ENCODE data around the gene CFAP65.

CFAP65 gene

DNA sequence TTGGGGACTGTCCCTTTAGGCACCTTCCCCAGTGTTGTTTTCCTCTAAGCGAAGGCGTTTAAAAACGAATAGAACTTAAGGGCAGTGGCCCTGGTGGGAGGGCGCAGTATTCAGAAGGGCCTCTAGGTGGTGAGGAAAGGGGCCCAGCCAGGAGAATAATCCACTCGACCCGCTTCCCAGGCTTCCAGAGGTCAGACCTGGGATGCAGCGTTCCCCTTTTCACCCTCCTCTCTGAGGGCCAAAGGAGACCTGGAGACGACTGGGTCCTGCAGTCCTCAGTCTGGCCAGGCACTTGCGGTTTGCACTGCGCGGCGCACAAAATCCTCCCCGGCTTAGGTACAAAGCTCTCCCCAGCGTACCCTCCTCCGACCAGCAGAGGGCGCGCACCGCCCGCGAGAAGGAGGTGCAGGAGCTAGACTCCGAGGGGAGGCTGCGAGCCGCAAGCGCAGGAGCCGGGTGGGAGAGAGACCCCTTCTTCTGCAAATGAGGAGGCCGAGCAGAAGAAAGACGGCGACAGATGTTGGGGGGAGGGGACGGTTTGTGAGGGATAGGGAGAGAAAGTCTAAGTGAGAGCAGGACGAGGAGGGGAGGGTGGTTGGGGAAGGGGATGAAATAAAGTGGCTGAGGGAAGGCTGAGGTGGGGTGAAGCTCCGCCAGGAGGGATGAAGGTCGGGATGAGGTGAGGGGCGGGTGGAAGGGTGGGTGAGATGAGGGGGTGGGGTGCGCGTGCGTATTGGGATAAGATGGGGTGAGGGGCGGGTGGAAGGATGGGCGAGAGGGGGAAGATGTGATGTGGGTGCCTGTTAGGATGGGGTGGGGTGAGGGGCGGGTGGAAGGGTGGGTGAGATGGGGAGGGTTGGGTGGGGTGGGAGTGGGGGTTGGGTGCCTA is 61.2 kb downstream of the CFAP65 start:
- DNase-seq, result peak in 47 of 56 donors; percentile 9 to 82 (median 46)

GRCh38 chr2:218975060-218975777 is 66.1 kb downstream of the CFAP65 start:
- DNase-seq, result no peak

DNA sequence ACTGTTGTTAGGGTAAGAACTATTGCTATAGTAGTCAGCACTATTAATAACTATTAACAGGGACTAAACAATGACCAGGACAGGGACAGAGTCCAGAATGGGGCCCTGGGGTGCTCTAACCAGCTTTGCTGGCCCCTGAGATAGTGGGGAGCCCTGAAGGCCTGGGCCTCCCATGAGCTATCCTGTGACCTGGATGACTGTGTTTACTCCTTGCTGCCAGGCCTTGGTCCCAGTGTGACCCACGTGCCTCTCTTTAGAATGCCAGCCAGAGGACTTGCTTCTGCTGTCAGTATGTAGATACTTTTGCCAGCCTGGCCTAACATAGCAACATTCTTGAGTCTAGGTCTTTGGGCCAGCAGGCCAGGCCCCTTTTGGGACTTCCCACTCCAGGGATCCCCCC is 70.4 kb downstream of the CFAP65 start:
- no peak for DNase-seq

- peak in 8 of 56 donors; percentile 5 to 48 (median 26) for DNase-seq
Measured at GRCh38 chr2:218964041-218964771, 77.1 kb downstream of the CFAP65 start.

- DNase-seq, result no peak
Measured at GRCh38 chr2:218963601-218964000, 77.7 kb downstream of the CFAP65 start.

DNA sequence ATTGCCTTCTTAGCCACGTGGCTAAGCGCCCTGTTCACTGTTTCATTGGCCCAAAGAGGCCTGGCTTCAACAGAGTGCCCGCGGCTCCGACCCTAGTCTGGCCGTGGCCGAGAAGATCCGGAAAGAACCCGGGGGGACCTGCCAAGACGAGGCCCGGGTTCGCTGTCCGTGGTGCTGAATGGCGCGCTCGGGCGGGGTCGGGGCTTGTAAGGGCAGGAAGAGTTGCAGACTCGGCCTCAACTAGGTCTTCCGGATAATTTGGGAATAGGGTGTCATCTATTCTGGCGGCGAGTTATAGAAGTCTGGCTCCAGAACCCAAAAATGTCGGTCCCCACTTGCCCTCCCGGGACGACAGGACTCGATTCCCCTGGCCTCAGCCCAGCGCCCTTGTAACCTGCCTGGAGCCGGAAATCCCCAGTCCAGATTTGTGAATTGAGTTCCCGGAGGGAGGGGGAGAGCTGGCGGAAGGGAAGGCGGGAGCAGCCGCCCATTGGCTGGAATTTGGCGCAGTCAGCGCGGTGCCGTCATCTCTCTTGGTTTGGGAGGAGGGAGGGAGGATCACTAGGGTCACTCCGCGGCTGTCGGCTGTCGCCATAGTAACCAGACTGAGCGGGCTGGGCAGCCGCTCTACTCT is 78.3 kb downstream of the CFAP65 start:
- DNase-seq, result peak in 43 of 56 donors; percentile 12 to 79 (median 52)

DNA sequence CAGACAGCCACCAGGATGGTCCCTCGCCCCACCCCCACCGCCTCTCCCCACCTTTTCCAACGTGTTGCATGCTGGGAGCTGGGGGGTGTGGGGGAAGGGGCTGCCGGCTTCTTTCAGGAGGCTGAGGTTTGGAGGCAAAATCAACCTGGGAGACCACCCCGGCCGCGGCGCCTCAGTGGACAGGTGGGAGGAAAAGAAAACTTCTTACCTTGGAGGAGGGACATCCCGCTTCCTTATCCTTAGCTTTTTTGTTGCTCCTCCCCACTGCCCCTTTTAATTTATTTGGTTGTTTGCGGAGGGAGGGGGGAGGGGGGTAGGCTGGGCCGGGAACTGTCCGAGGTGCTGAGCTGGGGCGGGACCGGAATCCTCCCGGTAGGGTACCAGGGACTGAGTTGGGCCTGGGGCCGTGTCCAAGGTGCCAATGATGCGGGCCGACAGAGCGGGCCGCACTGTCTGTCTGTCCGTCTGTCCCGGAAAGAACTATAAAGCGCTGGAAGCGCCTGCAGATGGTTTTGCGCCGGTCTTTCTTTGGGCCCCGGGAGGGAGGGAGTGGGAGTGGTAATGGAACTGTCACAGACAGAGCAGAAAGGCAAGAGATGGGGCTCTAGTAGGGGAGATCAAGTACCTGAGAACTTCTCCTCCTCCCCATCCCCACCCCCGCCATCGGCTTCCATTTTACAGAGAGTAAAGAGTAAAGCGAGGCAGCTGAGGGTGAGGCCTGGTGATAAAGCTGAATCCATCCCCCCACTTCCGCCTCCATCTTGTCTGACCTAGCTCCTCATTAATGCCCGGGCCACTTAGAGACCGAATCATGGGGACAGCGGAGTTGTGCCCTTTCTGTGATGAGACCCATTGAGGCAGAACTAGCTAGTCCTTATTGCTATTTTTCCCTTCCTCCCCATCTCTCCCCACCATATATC is 79.4 kb downstream of the CFAP65 start:
- DNase-seq, result no peak

DNA sequence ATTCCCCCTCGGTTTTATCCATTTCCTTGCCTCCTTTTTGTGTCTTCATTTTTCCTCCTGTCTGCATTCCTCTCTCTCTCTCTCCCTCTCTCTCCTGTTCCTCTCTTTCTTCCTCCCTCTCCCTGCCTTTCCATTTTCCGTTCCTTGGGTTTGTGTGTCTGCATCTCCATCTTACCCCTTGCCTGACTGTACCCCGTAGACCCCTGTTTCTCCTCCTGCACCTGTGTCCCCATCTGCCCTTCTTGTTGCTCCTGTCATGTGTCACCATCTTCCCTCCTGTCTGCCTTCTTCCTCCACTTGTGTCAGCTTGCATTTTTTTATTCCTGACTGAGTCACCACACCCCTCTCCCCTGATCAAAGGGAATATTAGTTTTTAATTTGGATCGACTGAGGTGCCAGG is 80.1 kb downstream of the CFAP65 start:
- DNase-seq, result no peak

DNA sequence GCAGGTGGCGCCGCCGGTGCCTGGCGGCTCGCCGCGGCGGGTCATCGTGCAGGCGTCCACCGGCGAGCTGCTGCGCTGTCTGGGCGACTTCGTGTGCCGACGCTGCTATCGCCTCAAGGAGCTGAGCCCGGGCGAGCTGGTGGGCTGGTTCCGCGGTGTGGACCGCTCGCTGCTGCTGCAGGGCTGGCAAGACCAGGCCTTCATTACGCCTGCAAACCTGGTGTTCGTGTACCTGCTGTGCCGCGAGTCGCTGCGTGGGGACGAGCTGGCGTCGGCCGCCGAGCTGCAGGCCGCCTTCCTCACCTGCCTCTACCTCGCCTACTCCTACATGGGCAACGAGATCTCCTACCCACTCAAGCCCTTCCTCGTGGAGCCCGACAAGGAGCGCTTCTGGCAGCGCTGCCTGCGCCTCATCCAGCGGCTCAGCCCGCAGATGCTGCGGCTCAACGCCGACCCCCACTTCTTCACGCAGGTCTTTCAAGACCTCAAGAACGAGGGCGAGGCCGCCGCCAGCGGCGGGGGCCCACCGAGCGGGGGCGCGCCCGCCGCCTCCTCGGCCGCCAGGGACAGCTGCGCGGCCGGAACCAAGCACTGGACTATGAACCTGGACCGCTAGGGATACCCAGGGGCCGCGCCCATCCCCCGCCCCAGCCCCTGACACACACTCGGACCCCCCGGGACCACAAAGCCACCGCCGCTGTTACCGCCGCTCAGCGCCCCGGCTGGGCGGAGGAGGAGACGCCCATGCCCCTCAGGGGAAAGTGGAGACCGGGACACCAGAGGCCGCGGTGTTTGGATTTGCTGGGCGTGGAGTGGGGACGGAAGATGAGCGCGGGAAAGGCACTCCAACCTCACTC is 80.8 kb downstream of the CFAP65 start:
- no peak for DNase-seq

GRCh38 chr2:218959761-218960308 is 81.5 kb downstream of the CFAP65 start:
- DNase-seq, result no peak

DNA sequence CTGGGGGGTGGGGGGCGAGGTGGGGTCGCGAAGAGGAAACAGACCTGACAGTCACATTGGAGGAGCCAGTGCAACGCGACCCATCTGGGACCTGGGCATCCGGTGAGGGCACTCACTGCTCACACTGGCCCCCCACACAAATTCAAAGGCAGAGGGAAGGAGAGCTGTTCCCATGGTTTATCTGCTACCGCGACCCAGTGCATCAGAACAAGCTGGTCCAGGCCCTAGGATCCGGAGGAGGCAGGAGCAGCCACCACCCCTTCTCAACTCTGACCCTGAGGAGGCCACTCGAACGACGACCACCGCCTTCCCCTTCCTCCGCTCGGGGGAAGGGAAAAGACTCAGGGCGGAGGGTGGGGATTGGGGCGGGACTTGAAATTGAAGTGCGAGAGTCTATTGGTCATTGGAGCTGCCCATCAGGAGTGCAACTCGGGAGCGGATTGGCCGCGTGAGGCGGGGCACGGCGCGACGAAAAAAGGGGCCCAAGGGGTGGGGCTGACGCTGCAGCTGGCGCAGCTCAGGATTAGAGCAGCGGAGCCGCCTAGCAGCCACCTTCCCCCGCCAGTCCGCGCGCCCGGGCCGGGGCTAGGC is 82.1 kb downstream of the CFAP65 start, which contains the start of gene CDK5R2:
CDK5R2 (plus strand) TSS at position 526 of the 591 bp plus-strand sequence. CDS start 155 bp downstream, outside the sequence.
- DNase-seq, result peak in 53 of 56 donors; percentile 15 to 90 (median 70)

DNA sequence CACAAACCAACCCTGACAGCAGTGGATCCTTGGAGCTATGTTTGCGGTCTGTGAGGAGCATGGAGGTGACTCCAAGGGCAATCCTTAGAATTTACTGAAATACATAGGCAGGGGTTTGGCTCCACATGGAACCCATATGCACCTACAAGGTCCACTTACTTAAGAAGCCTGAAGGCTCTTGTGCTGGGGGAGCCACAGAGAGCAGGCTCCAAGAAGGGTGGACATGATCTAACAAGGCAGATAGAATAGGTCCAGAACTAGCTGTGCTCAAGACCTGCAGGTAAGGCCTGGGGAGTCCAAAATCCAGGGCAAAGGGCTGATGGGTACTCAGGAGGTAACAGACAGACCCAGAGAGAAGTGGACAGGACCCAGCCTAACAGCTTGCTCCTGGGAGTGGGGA is 83.0 kb downstream of the CFAP65 start:
- DNase-seq, result no peak

DNA sequence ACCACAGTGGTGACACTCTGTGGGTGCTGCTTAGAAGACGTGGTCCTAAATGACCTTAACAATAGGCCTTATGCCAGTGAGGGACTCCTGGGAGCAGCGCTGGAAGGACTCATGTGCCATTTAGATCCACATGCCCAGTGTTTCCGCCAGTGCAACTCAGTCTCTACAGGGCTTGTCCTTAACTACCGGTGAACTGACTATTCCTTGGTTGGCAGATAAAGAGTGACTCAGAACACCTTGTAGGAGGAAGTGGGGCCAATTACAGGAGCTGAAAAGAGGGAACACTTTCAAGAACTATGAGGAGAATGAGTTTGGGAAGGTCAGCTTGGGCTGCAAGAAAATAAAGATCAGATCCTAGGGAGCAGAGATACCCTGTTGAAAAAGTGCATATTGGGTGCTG is 83.6 kb downstream of the CFAP65 start:
- DNase-seq, result no peak

GRCh38 chr2:218956039-218956438 is 85.3 kb downstream of the CFAP65 start:
- DNase-seq, result no peak

GRCh38 chr2:218954541-218955300 is 86.6 kb downstream of the CFAP65 start:
- peak in 28 of 56 donors; percentile 6 to 75 (median 34) for DNase-seq

- no peak for DNase-seq
Measured at GRCh38 chr2:218953366-218953954, 87.9 kb downstream of the CFAP65 start.

All from amygdala (tissue), 56 donors.